ENCODE data around the gene ZNF177.

The ZNF177 gene

GRCh38 chr19:9348671-9349070 lies 14.1 kb upstream of the ZNF177 start:
- DNase-seq (ENCODE audit: insufficient read length) (no peak), FAIRE-seq (no peak)
- no peak for TF ChIP-seq POLR2A (IDR thresholded peaks at IDR 0.05; ENCODE audit: low read depth, low read length)
- no peak for TF ChIP-seq POLR2AphosphoS5 (IDR thresholded peaks at IDR 0.05; ENCODE audit: low read depth, low read length)
- TF ChIP-seq TAF1 (IDR thresholded peaks at IDR 0.05; ENCODE audit: borderline replicate concordance, low read depth, low read length): no peak

- FAIRE-seq: no peak
- DNase-seq (ENCODE audit: insufficient read length): no peak
- TF ChIP-seq POLR2A (IDR thresholded peaks at IDR 0.05; ENCODE audit: low read depth, low read length) (no peak), POLR2AphosphoS5 (IDR thresholded peaks at IDR 0.05; ENCODE audit: low read depth, low read length) (no peak), TAF1 (IDR thresholded peaks at IDR 0.05; ENCODE audit: borderline replicate concordance, low read depth, low read length) (no peak)
Observed at GRCh38 chr19:9352505-9352904, 10.3 kb upstream of the ZNF177 start.

- DNase-seq (ENCODE audit: insufficient read length): no peak
- TF ChIP-seq POLR2AphosphoS5 (IDR thresholded peaks at IDR 0.05; ENCODE audit: low read depth, low read length): no peak
- no peak for TF ChIP-seq POLR2A (IDR thresholded peaks at IDR 0.05; ENCODE audit: low read depth, low read length)
- no peak for TF ChIP-seq TAF1 (IDR thresholded peaks at IDR 0.05; ENCODE audit: borderline replicate concordance, low read depth, low read length)
- no peak for FAIRE-seq
Observed at GRCh38 chr19:9353011-9353410, 9.8 kb upstream of the ZNF177 start.

- no peak for FAIRE-seq
- no peak for DNase-seq (ENCODE audit: insufficient read length)
- no peak for TF ChIP-seq POLR2AphosphoS5 (IDR thresholded peaks at IDR 0.05; ENCODE audit: low read depth, low read length)
- TF ChIP-seq TAF1 (IDR thresholded peaks at IDR 0.05; ENCODE audit: borderline replicate concordance, low read depth, low read length): no peak
- no peak for TF ChIP-seq POLR2A (IDR thresholded peaks at IDR 0.05; ENCODE audit: low read depth, low read length)
Observed at GRCh38 chr19:9354651-9355050, 8.2 kb upstream of the ZNF177 start.

- FAIRE-seq (no peak), DNase-seq (ENCODE audit: insufficient read length) (no peak)
Observed at GRCh38 chr19:9370738-9371619, 8.2 kb downstream of the ZNF177 start.

GRCh38 chr19:9381361-9381785 lies 18.6 kb downstream of the ZNF177 start:
- FAIRE-seq (no peak), DNase-seq (ENCODE audit: insufficient read length) (no peak)
- TF ChIP-seq POLR2AphosphoS5 (IDR thresholded peaks at IDR 0.05; ENCODE audit: low read depth, low read length): no peak
- no peak for TF ChIP-seq POLR2A (IDR thresholded peaks at IDR 0.05; ENCODE audit: low read depth, low read length)
- TF ChIP-seq TAF1 (IDR thresholded peaks at IDR 0.05; ENCODE audit: borderline replicate concordance, low read depth, low read length): no peak

More at GRCh38 chr19:9370738-9371619, 8.2 kb downstream of the ZNF177 start:
- TF ChIP-seq TAF1 (IDR thresholded peaks at IDR 0.05; ENCODE audit: borderline replicate concordance, low read depth, low read length): no peak
- no peak for TF ChIP-seq POLR2AphosphoS5 (IDR thresholded peaks at IDR 0.05; ENCODE audit: low read depth, low read length)
- no peak for TF ChIP-seq POLR2A (IDR thresholded peaks at IDR 0.05; ENCODE audit: low read depth, low read length)

GRCh38 chr19:9406798-9407352 lies 44.1 kb downstream of the ZNF177 start:
- TF ChIP-seq POLR2AphosphoS5 (IDR thresholded peaks at IDR 0.05; ENCODE audit: low read depth, low read length) (no peak), POLR2A (IDR thresholded peaks at IDR 0.05; ENCODE audit: low read depth, low read length) (no peak), TAF1 (IDR thresholded peaks at IDR 0.05; ENCODE audit: borderline replicate concordance, low read depth, low read length) (no peak)
- no peak for FAIRE-seq
- no peak for DNase-seq (ENCODE audit: insufficient read length)

GRCh38 chr19:9407827-9408226 lies 45.0 kb downstream of the ZNF177 start:
- TF ChIP-seq POLR2A (IDR thresholded peaks at IDR 0.05; ENCODE audit: low read depth, low read length): no peak
- no peak for TF ChIP-seq TAF1 (IDR thresholded peaks at IDR 0.05; ENCODE audit: borderline replicate concordance, low read depth, low read length)
- TF ChIP-seq POLR2AphosphoS5 (IDR thresholded peaks at IDR 0.05; ENCODE audit: low read depth, low read length): no peak
- FAIRE-seq: no peak
- DNase-seq (ENCODE audit: insufficient read length): no peak

- FAIRE-seq (no peak), DNase-seq (ENCODE audit: insufficient read length) (no peak)
Observed at GRCh38 chr19:9413240-9413954, 50.6 kb downstream of the ZNF177 start.

GRCh38 chr19:9427941-9428340 lies 65.1 kb downstream of the ZNF177 start:
- FAIRE-seq (no peak), DNase-seq (ENCODE audit: insufficient read length) (no peak)
- TF ChIP-seq TAF1 (IDR thresholded peaks at IDR 0.05; ENCODE audit: borderline replicate concordance, low read depth, low read length) (no peak), POLR2A (IDR thresholded peaks at IDR 0.05; ENCODE audit: low read depth, low read length) (no peak), POLR2AphosphoS5 (IDR thresholded peaks at IDR 0.05; ENCODE audit: low read depth, low read length) (no peak)

More at GRCh38 chr19:9413240-9413954, 50.6 kb downstream of the ZNF177 start:
- no peak for TF ChIP-seq TAF1 (IDR thresholded peaks at IDR 0.05; ENCODE audit: borderline replicate concordance, low read depth, low read length)
- TF ChIP-seq POLR2AphosphoS5 (IDR thresholded peaks at IDR 0.05; ENCODE audit: low read depth, low read length): no peak
- TF ChIP-seq POLR2A (IDR thresholded peaks at IDR 0.05; ENCODE audit: low read depth, low read length): no peak

- FAIRE-seq: no peak
- no peak for TF ChIP-seq TAF1 (IDR thresholded peaks at IDR 0.05; ENCODE audit: borderline replicate concordance, low read depth, low read length)
- TF ChIP-seq POLR2A (IDR thresholded peaks at IDR 0.05; ENCODE audit: low read depth, low read length): no peak
- no peak for TF ChIP-seq POLR2AphosphoS5 (IDR thresholded peaks at IDR 0.05; ENCODE audit: low read depth, low read length)
- DNase-seq (ENCODE audit: insufficient read length): no peak
Observed at GRCh38 chr19:9430444-9430843, 67.6 kb downstream of the ZNF177 start.
